Gastroesophageal sphincter (tissue), 4 donors: ENCODE measurements around the gene RAET1E. TPM values are rescaled to one million over a fixed set of nuclear protein-coding genes. Genes with fewer than 3 reads are reported as not detected.

Source experiments
- ATAC-seq: fragments of 150-250 bp; one replicate; pipeline ENCODE4 v1.9.1; 2016; ENCODE audit warnings: mild to moderate bottlenecking, moderate library complexity
- H3K27ac ChIP-seq, 4 donors: fragments of 200-600 bp; sonication (generic) in 3 of 4; 1 replicate in 3 of 4; 2 replicates in 1 of 4; pipeline ENCODE4 v1.5.1; 2016 to 2019
- H3K27me3 ChIP-seq: fragments of 200-600 bp; sonication (generic); one replicate; pipeline ENCODE4 v1.5.1; 2019
- H3K36me3 ChIP-seq, 2 donors: fragments of 200-600 bp; sonication (generic); one replicate each; pipeline ENCODE4 v1.5.1; 2019; ENCODE audit warnings: control low read depth in 1 of 2
- H3K4me1 ChIP-seq, 3 donors: fragments of 200-600 bp; sonication (generic); 1 replicate in 2 of 3; 2 replicates in 1 of 3; pipeline ENCODE4 v1.5.1; 2016 to 2019; ENCODE audit warnings: control low read depth in 2 of 3
- H3K4me3 ChIP-seq, 2 donors: fragments of 200-600 bp; sonication (generic); one replicate each; pipeline ENCODE4 v1.5.1; 2019; ENCODE audit warnings: mild to moderate bottlenecking in 1 of 2, moderate library complexity in 1 of 2
- H3K9me3 ChIP-seq, 3 donors: fragments of 200-600 bp; sonication (generic); one replicate each; pipeline ENCODE4 v1.5.1; 2017 to 2019; ENCODE audit warnings: control low read depth in 2 of 3
- EP300 ChIP-seq: sonication (generic); formaldehyde crosslinking; IDR thresholded peaks from one replicate; pipeline ENCODE4 v1.6.1; 2017; ENCODE audit warnings: antibody characterized with exemption, mild to moderate bottlenecking
- POLR2A ChIP-seq, 2 donors: fragments of 450-650 bp; IDR thresholded peaks; one replicate each; pipeline ENCODE4 v1.6.1; 2017; ENCODE audit warnings: antibody characterized with exemption in 2 of 2, mild to moderate bottlenecking in 2 of 2, moderate library complexity in 1 of 2
- POLR2AphosphoS5 ChIP-seq: sonication (generic); formaldehyde crosslinking; IDR thresholded peaks from one replicate; pipeline ENCODE4 v1.6.1; 2017; ENCODE audit warnings: antibody characterized with exemption
- WGBS, 2 donors: methylation state at CpG; one replicate each; pipeline ENCODE4 v1.1.5; 2018; ENCODE audit warnings: low coverage in 1 of 2; 5-methylcytosine and 5-hydroxymethylcytosine counted together
- total RNA-seq, 4 donors: library from RNA; depleted of rRNA; stranded (reverse); fragments of >200 nt; gene quantifications; one replicate each; pipeline ENCODE4 v1.1.0, GENCODE V29; 2016
- TF ChIP-seq, protein P1 (sequence below), 4 experiments: fragments of 200-600 bp in 2 of 4; fragments of 450-650 bp in 2 of 4; sonication (generic) in 1 of 4; IDR thresholded peaks; one replicate each; pipeline ENCODE4 v1.5.1; 2017 to 2019; ENCODE audit warnings: antibody characterized with exemption in 4 of 4, mild to moderate bottlenecking in 2 of 4, moderate library complexity in 2 of 4

RAET1E gene
- total RNA-seq, 4 donors from 2014 or later: 0.69 TPM; not detected in 3

DNA sequence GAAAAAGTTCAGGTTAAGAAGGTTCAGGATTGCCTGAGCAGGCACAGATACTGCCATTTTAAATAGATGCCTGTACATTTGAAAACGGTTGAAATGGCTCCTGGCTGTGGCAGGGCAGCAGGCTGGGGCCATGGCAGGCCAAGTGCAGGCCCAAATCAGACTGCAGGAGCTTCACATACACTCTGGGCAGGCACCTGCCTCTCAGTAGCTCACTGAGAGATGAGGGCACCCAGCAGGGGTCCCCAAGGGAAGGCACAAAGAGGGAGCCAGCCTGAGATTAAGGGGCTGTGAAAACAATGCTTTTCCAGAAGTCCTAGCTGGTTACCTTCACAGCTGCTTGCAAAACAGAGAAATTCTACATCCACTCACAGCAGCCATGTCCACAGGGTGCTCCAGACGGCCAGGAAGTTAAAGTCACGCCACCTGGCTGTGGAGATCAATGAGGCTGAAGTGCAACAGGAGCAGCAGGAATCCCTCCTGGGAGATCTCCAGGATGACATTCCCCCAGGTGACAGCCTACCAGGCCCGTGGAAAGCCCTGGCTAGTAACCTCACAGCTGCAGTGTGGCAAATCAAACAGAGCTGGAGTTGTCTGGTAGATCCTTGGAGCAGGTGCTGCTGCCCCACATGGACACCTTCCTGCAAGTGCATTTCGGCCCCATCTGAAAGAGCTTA, 6.2 kb upstream of the RAET1E start:
- H3K27me3 ChIP-seq: no peaks in the 10 kb centered on the region
- H3K36me3 ChIP-seq: no peaks in the 10 kb centered on the region
- H3K4me1 ChIP-seq: peaks cover 0 to 8% (median 0%) of the 10 kb centered on the region in 3 donors
- peaks cover 0 to 8% (median 0%) of the 10 kb centered on the region in 3 donors for H3K9me3 ChIP-seq
- no peak overlapping the region for H3K27ac ChIP-seq
- TF ChIP-seq POLR2A (IDR thresholded peaks at IDR 0.05): no peak
- TF ChIP-seq, protein P1, sequence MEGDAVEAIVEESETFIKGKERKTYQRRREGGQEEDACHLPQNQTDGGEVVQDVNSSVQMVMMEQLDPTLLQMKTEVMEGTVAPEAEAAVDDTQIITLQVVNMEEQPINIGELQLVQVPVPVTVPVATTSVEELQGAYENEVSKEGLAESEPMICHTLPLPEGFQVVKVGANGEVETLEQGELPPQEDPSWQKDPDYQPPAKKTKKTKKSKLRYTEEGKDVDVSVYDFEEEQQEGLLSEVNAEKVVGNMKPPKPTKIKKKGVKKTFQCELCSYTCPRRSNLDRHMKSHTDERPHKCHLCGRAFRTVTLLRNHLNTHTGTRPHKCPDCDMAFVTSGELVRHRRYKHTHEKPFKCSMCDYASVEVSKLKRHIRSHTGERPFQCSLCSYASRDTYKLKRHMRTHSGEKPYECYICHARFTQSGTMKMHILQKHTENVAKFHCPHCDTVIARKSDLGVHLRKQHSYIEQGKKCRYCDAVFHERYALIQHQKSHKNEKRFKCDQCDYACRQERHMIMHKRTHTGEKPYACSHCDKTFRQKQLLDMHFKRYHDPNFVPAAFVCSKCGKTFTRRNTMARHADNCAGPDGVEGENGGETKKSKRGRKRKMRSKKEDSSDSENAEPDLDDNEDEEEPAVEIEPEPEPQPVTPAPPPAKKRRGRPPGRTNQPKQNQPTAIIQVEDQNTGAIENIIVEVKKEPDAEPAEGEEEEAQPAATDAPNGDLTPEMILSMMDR (IDR thresholded peaks at IDR 0.05): no peak
- TF ChIP-seq POLR2AphosphoS5: no peak
- no peak for TF ChIP-seq EP300
- ATAC-seq: no peak
- no peak overlapping the region for H3K4me3 ChIP-seq
- 80 to 90% methylated on average over 1 to 2 of the region's 5 CpGs for WGBS, 2 donors

DNA sequence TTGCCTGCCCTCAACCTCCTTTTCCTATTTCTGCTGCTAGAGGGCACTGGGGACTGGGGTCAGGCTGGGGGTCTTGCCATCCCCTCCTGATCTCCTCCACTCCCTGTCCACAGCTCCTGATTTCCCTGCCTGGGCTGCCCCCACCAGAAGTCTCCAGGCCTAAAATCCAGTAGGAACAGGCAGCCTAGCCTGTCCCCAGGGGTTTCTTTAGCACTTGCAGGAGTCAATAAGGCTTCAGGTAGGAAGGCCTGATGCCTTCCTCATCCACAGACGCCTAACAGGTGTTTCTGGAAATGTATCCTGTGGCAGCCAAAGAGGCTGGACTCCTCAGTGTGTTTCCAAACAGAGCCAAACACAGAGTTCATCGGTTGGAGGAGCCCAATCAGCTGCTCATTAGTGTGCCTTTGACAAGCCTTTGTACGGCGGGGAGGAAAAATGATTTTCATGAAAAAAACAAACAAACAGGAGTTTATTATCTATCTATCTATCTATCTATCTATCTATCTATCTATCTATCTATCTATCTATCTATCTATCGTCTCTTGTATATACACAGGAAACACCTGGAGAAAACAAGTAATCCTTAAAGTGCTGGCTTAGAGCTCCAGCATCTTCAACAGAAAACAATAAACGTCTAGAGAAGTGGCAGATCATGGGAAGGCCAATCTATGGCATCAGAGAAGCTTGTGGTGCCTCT, 3.7 kb upstream of the RAET1E start:
- H3K27me3 ChIP-seq: no peaks in the 10 kb centered on the region
- no peaks in the 10 kb centered on the region for H3K9me3 ChIP-seq
- H3K27ac ChIP-seq: no peak overlapping the region
- WGBS, 2 donors: 79 to 89% methylated on average over 4 to 5 of the region's 6 CpGs
- ATAC-seq: no peak
- H3K36me3 ChIP-seq: no peaks in the 10 kb centered on the region
- TF ChIP-seq, protein P1 (IDR thresholded peaks at IDR 0.05): no peak
- TF ChIP-seq POLR2AphosphoS5 (no peak), EP300 (no peak), POLR2A (IDR thresholded peaks at IDR 0.05) (no peak)
- H3K4me1 ChIP-seq: peaks cover 5 to 26% (median 8%) of the 10 kb centered on the region in 3 donors
- H3K4me3 ChIP-seq: no peak overlapping the region

DNA sequence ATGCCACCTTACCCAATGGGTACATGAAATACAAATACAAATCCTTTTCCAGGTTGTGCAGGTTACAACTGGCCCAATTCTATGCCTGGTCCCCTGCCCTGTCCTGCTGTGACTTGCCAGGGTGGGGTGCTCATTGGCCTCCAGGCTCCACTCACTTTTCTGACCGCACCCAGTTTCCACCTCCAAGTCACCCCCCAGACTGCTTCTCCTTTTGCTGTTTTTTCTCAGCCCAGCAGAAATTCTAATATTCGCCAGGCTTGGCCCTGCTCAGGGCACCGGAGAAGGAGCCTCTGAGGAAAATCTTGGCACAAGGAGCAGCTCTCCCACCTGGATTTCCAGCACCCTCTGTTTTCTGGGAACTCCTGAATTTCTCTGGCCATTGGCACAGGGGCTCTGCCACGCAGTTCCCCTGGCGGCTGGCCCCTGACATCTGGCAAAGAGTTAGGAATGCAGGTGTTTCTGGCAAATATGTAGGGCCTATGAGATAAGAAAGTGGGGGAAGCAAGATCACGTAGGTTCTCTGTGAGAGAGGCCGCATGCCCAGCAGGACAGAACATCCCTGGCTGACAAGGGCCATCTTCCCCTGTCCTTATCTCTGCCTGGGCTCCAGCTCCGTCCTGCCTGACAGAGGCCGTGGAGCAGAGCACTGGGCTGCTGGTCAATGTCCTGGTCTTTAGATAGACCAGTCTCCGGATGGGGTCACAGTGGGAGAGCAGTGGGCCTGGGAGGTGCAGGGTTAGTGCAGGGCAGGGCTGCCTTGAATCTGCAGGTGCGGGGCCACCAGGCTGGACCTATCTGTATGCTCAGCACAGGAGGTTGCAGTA, 2.9 kb upstream of the RAET1E start:
- H3K27me3 ChIP-seq: no peaks in the 10 kb centered on the region
- no peak overlapping the region for H3K4me3 ChIP-seq
- 78 to 100% methylated on average over 2 to 7 of the region's 11 CpGs for WGBS, 2 donors
- TF ChIP-seq POLR2A (IDR thresholded peaks at IDR 0.05): no peak
- no peak for TF ChIP-seq EP300
- no peak for TF ChIP-seq POLR2AphosphoS5
- TF ChIP-seq, protein P1 (IDR thresholded peaks at IDR 0.05): no peak
- no peaks in the 10 kb centered on the region for H3K36me3 ChIP-seq
- no peaks in the 10 kb centered on the region for H3K9me3 ChIP-seq
- no peak for ATAC-seq
- H3K4me1 ChIP-seq: peaks cover 11 to 30% (median 16%) of the 10 kb centered on the region in 3 donors
- H3K27ac ChIP-seq: no peak overlapping the region

DNA sequence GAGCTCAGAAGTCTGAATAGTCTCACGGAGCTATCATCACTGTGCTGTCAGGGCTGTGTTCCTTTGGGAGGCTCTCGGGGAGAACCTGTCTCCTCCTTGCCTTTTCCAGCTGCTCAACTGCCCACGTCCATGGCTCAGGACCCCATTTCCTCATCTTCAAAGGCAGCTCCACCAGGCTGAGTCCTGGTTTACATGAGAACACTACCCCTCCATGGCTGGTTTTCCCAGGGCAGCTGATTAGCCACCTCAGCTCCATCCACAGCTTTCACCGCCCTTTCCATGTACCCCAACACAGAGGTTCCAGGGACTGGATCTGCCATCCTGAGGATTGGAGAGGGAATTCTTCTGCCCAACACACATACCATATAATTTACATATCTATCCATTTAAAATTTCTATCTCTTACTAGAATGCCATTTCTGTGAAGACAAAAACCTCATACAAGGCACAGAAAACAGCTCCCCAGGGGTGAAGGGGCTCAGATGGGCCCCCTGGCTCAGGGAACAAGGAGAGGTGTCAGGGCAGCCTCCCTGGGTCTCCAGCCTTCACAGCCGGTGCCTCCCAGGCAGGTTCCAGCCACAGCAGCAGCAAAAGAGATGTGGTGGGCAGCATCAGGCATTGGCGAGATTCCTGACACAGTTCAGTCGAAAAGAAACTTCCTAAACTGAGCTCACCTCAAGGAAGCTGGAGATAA, 2.2 kb upstream of the RAET1E start:
- no peaks in the 10 kb centered on the region for H3K9me3 ChIP-seq
- no peak for ATAC-seq
- no peaks in the 10 kb centered on the region for H3K36me3 ChIP-seq
- TF ChIP-seq POLR2AphosphoS5 (no peak), EP300 (no peak), POLR2A (IDR thresholded peaks at IDR 0.05) (no peak)
- TF ChIP-seq, protein P1 (IDR thresholded peaks at IDR 0.05): no peak
- H3K4me1 ChIP-seq: peaks cover 15 to 33% (median 23%) of the 10 kb centered on the region in 3 donors
- no peak overlapping the region for H3K27ac ChIP-seq
- 67 to 87% methylated on average over 4 to 5 of the region's 7 CpGs for WGBS, 2 donors
- H3K27me3 ChIP-seq: no peaks in the 10 kb centered on the region
- no peak overlapping the region for H3K4me3 ChIP-seq
